Endodermal cell (in vitro differentiated cells): ENCODE results near the gene PHF12. TPM values are rescaled to one million over a fixed set of nuclear protein-coding genes. Genes with fewer than 3 reads are reported as not detected.
A peak's percentile ranks its signal among the peaks of the same experiment; 100 is the strongest.

Experiments used
- DNase-seq: peaks from one replicate; pipeline ENCODE4 v3.0.0-alpha.2; 2017
- H3K27ac ChIP-seq: 2 replicates; pipeline ENCODE4 v1.5.1; 2013; ENCODE audit warnings: mild to moderate bottlenecking, low read depth, low read length, moderate library complexity
- H3K27me3 ChIP-seq: 2 replicates; pipeline ENCODE4 v1.6.1; 2013; ENCODE audit warnings: mild to moderate bottlenecking, low read length, moderate library complexity; ENCODE audit not compliant: insufficient read depth, control insufficient read depth, poor library complexity, severe bottlenecking
- H3K36me3 ChIP-seq: 2 replicates; pipeline ENCODE4 v1.7.0; 2013; ENCODE audit warnings: mild to moderate bottlenecking, low read length, moderate library complexity; ENCODE audit not compliant: control insufficient read depth, insufficient read depth
- H3K4me1 ChIP-seq: one replicate; pipeline ENCODE4 v1.7.0; 2013; ENCODE audit warnings: low read length; ENCODE audit not compliant: control insufficient read depth, insufficient read depth
- H3K4me3 ChIP-seq: 2 replicates; pipeline ENCODE4 v1.5.1; 2013; ENCODE audit warnings: mild to moderate bottlenecking, low read length, moderate library complexity
- H3K9ac ChIP-seq: 2 replicates; pipeline ENCODE4 v1.6.1; 2013; ENCODE audit warnings: mild to moderate bottlenecking, low read length, moderate library complexity; ENCODE audit not compliant: poor library complexity, severe bottlenecking; ENCODE audit errors: extremely low read depth
- H3K9me3 ChIP-seq: 2 replicates; pipeline ENCODE4 v1.6.1; 2013; ENCODE audit warnings: mild to moderate bottlenecking, low read length, moderate library complexity; ENCODE audit not compliant: control insufficient read depth
- H3K27ac Mint-ChIP-seq: 2 replicates; pipeline ENCODE4 v1.8.0; 2020; ENCODE audit warnings: mixed read lengths
- H3K27me3 Mint-ChIP-seq: 2 replicates; pipeline ENCODE4 v1.8.0; 2021; ENCODE audit warnings: mild to moderate bottlenecking, mixed read lengths; ENCODE audit not compliant: insufficient read depth
- H3K36me3 Mint-ChIP-seq: 2 replicates; pipeline ENCODE4 v1.8.0; 2020; ENCODE audit warnings: low read depth, mixed read lengths
- H3K4me1 Mint-ChIP-seq: 2 replicates; pipeline ENCODE4 v1.8.0; 2020; ENCODE audit warnings: mixed read lengths
- H3K4me3 Mint-ChIP-seq: 2 replicates; pipeline ENCODE4 v1.8.0; 2020; ENCODE audit warnings: mild to moderate bottlenecking, moderate library complexity, mixed read lengths
- H3K9me3 Mint-ChIP-seq: 2 replicates; pipeline ENCODE4 v1.8.0; 2020; ENCODE audit warnings: mild to moderate bottlenecking, mixed read lengths
- WGBS, 2 experiments: methylation state at CpG; one replicate each; pipeline versions ENCODE4 v1.1.5 to v1.1.7; 2013; ENCODE audit warnings: missing lambda C conversion rate in 2 of 2, mixed read lengths in 1 of 2; ENCODE audit not compliant: insufficient coverage in 1 of 2, insufficient read length in 1 of 2; 5-methylcytosine and 5-hydroxymethylcytosine counted together
- total RNA-seq, 2 donors: library from RNA; stranded (reverse); fragmentation: NEBNext Ultra II Directional in 1 of 2; extraction: Animal tissue kit (Norgen Biotek cat#: 25700) in 1 of 2; gene quantifications; 2 replicates in 1 of 2; 3 replicates in 1 of 2; pipeline ENCODE4 v1.2.1, GENCODE V29; 2021
- TF ChIP-seq, protein P1 (sequence below): fragments of 200-600 bp; sonication (generic); conservative IDR thresholded peaks from 2 replicates; pipeline ENCODE4 v1.5.0; 2021; ENCODE audit warnings: antibody characterized with exemption, mild to moderate bottlenecking

Gene PHF12
- total RNA-seq, 2 donors from 2014 or later, result 60.0 to 61.0 TPM

GRCh38 chr17:28916302-28916934, 34.9 kb downstream of the PHF12 start:
- peaks cover 91% of the 10 kb centered on the region for H3K36me3 Mint-ChIP-seq
- H3K9me3 Mint-ChIP-seq, result no peaks in the 10 kb centered on the region
- Histone ChIP-seq H3K27me3 (no peaks in the 10 kb centered on the region), H3K9me3 (no peaks in the 10 kb centered on the region), H3K36me3 (peaks cover 98% of the 10 kb centered on the region), H3K27ac (no peak overlapping the region), H3K4me3 (no peak overlapping the region), H3K4me1 (no peaks in the 10 kb centered on the region), H3K9ac (no peak overlapping the region)
- WGBS, 2 experiments, result 77% methylated on average over 6 of the region's 6 CpGs; no CpG with 5 or more reads in 1 of the 2 experiments
- no peaks in the 10 kb centered on the region for H3K4me1 Mint-ChIP-seq
- H3K4me3 Mint-ChIP-seq, result no peak overlapping the region
- TF ChIP-seq, protein P1, sequence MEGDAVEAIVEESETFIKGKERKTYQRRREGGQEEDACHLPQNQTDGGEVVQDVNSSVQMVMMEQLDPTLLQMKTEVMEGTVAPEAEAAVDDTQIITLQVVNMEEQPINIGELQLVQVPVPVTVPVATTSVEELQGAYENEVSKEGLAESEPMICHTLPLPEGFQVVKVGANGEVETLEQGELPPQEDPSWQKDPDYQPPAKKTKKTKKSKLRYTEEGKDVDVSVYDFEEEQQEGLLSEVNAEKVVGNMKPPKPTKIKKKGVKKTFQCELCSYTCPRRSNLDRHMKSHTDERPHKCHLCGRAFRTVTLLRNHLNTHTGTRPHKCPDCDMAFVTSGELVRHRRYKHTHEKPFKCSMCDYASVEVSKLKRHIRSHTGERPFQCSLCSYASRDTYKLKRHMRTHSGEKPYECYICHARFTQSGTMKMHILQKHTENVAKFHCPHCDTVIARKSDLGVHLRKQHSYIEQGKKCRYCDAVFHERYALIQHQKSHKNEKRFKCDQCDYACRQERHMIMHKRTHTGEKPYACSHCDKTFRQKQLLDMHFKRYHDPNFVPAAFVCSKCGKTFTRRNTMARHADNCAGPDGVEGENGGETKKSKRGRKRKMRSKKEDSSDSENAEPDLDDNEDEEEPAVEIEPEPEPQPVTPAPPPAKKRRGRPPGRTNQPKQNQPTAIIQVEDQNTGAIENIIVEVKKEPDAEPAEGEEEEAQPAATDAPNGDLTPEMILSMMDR, result peak; percentile 82
- peak overlapping the region; percentile 70 for H3K27ac Mint-ChIP-seq
- H3K27me3 Mint-ChIP-seq, result no peaks in the 10 kb centered on the region
- peak; percentile 83 for DNase-seq

- no peaks in the 10 kb centered on the region for H3K4me1 ChIP-seq
- no peak overlapping the region for H3K9ac ChIP-seq
- H3K9me3 ChIP-seq, result no peaks in the 10 kb centered on the region
- no peaks in the 10 kb centered on the region for H3K27me3 Mint-ChIP-seq
- no peak overlapping the region for H3K27ac ChIP-seq
- no peak overlapping the region for H3K4me3 Mint-ChIP-seq
- DNase-seq, result no peak
- no peak overlapping the region for H3K4me3 ChIP-seq
- no peaks in the 10 kb centered on the region for H3K4me1 Mint-ChIP-seq
- H3K27ac Mint-ChIP-seq, result peak overlapping the region; percentile 64
- H3K27me3 ChIP-seq, result no peaks in the 10 kb centered on the region
- 94 to 98% methylated on average over 6 of the region's 6 CpGs for WGBS, 2 experiments
- H3K36me3 Mint-ChIP-seq, result peaks cover 90% of the 10 kb centered on the region
- TF ChIP-seq, protein P1, result no peak
- no peaks in the 10 kb centered on the region for H3K9me3 Mint-ChIP-seq
- peaks cover 100% of the 10 kb centered on the region for H3K36me3 ChIP-seq
Measured at GRCh38 chr17:28912938-28913333, 38.4 kb downstream of the PHF12 start.

GRCh38 chr17:28912281-28912937, 38.9 kb downstream of the PHF12 start:
- peaks cover 90% of the 10 kb centered on the region for H3K36me3 Mint-ChIP-seq
- peaks cover 100% of the 10 kb centered on the region for H3K36me3 ChIP-seq
- H3K27ac ChIP-seq, result no peak overlapping the region
- peak overlapping the region; percentile 64 for H3K27ac Mint-ChIP-seq
- no peak overlapping the region for H3K4me3 Mint-ChIP-seq
- WGBS, 2 experiments, result 92 to 95% methylated on average over 9 to 20 of the region's 20 CpGs
- no peak overlapping the region for H3K9ac ChIP-seq
- H3K4me1 ChIP-seq, result no peaks in the 10 kb centered on the region
- no peaks in the 10 kb centered on the region for H3K27me3 ChIP-seq
- no peaks in the 10 kb centered on the region for H3K27me3 Mint-ChIP-seq
- no peaks in the 10 kb centered on the region for H3K9me3 ChIP-seq
- TF ChIP-seq, protein P1, result peak; percentile 65
- no peaks in the 10 kb centered on the region for H3K4me1 Mint-ChIP-seq
- no peak overlapping the region for H3K4me3 ChIP-seq
- peak; percentile 74 for DNase-seq
- no peaks in the 10 kb centered on the region for H3K9me3 Mint-ChIP-seq
